Osteoblast (primary cell): ENCODE results near the gene HNRNPA3. TPM values are rescaled to one million over a fixed set of nuclear protein-coding genes. Genes with fewer than 3 reads are reported as not detected.
A peak's percentile ranks its signal among the peaks of the same experiment; 100 is the strongest.
"Not testable (repeated sequence)": the region's sequence is repeated elsewhere in the genome, so short reads cannot be mapped to it uniquely, and the experiment has no call there.

Experiments used
- DNase-seq: peaks from one replicate; pipeline ENCODE4 v3.0.0; 2011; ENCODE audit warnings: low spot score, mixed read lengths; ENCODE audit not compliant: insufficient read length; ENCODE audit errors: missing footprints
- H2AFZ ChIP-seq: 2 replicates; pipeline ENCODE4 v1.6.0; 2011; ENCODE audit warnings: mild to moderate bottlenecking, low read length
- H3K27ac ChIP-seq: 2 replicates; pipeline ENCODE4 v1.5.1; 2011; ENCODE audit warnings: mild to moderate bottlenecking, low read depth, low read length, moderate library complexity
- H3K27me3 ChIP-seq: 2 replicates; pipeline ENCODE4 v1.6.0; 2012; ENCODE audit warnings: mild to moderate bottlenecking, control low read depth, inconsistent platforms, low read length, moderate library complexity; ENCODE audit not compliant: insufficient read depth
- H3K36me3 ChIP-seq: 2 replicates; pipeline ENCODE4 v1.5.1; 2011; ENCODE audit warnings: mild to moderate bottlenecking, low read length, control low read depth, moderate library complexity; ENCODE audit not compliant: insufficient read depth
- H3K4me1 ChIP-seq: 2 replicates; pipeline ENCODE4 v1.5.1; 2011; ENCODE audit warnings: mild to moderate bottlenecking, low read length, control low read depth, moderate library complexity; ENCODE audit not compliant: insufficient read depth
- H3K4me2 ChIP-seq: 2 replicates; pipeline ENCODE4 v1.6.0; 2011; ENCODE audit warnings: mild to moderate bottlenecking, low read length; ENCODE audit not compliant: insufficient read depth
- H3K4me3 ChIP-seq: fragments of 200-600 bp; sonication (generic); 3 replicates; pipeline ENCODE4 v1.5.1; 2012; ENCODE audit warnings: mild to moderate bottlenecking, low read length, inconsistent platforms; ENCODE audit not compliant: insufficient read depth
- H3K79me2 ChIP-seq: 2 replicates; pipeline ENCODE4 v1.6.0; 2012; ENCODE audit warnings: mild to moderate bottlenecking, low read length, control low read depth, inconsistent platforms; ENCODE audit not compliant: insufficient read depth
- H3K9me3 ChIP-seq: 2 replicates; pipeline ENCODE4 v1.5.1; 2011; ENCODE audit warnings: low read depth, low read length, control low read depth
- H4K20me1 ChIP-seq: 2 replicates; pipeline ENCODE4 v1.6.0; 2012; ENCODE audit warnings: mild to moderate bottlenecking, low read length, control low read depth; ENCODE audit not compliant: insufficient read depth
- CTCF ChIP-seq: IDR thresholded peaks from 2 replicates; pipeline ENCODE4 v1.5.1; 2011; ENCODE audit warnings: mild to moderate bottlenecking, low read depth, low read length, moderate library complexity; ENCODE audit errors: extremely low read depth
- total RNA-seq: library from RNA; depleted of rRNA; stranded (reverse); fragments of >200 nt; gene quantifications from 2 replicates; pipeline ENCODE4 v1.2.3, GENCODE V29; 2012

The HNRNPA3 gene
- total RNA-seq, 1 donor, result 21.4 TPM

GRCh38 chr2:177265824-177266817, 53.5 kb downstream of the HNRNPA3 start:
- H3K27ac ChIP-seq, result peak overlapping the region; percentile 93
- H3K79me2 ChIP-seq, result peaks cover 26% of the 10 kb centered on the region
- TF ChIP-seq CTCF, result no peak
- H3K9me3 ChIP-seq, result no peaks in the 10 kb centered on the region
- H4K20me1 ChIP-seq, result peaks cover 9% of the 10 kb centered on the region
- H3K4me2 ChIP-seq, result peak overlapping the region; percentile 96
- no peaks in the 10 kb centered on the region for H3K27me3 ChIP-seq
- H3K4me3 ChIP-seq, result no peak overlapping the region
- DNase-seq, result peak; percentile 69
- no peak overlapping the region for H2AFZ ChIP-seq
- peaks cover 26% of the 10 kb centered on the region for H3K4me1 ChIP-seq
- H3K36me3 ChIP-seq, result no peaks in the 10 kb centered on the region

- not testable (repeated sequence) for H3K27ac ChIP-seq, H2AFZ ChIP-seq, H3K4me2 ChIP-seq, DNase-seq, H3K36me3 ChIP-seq, H4K20me1 ChIP-seq, H3K27me3 ChIP-seq, H3K4me3 ChIP-seq, H3K9me3 ChIP-seq
- H3K4me1 ChIP-seq, result peaks cover 18% of the 10 kb centered on the region
- H3K79me2 ChIP-seq, result peaks cover 18% of the 10 kb centered on the region
Observed at GRCh38 chr2:177266955-177267354, 54.4 kb downstream of the HNRNPA3 start.

GRCh38 chr2:177268187-177268871, 55.7 kb downstream of the HNRNPA3 start:
- no peak for TF ChIP-seq CTCF
- Histone ChIP-seq H3K79me2 (peaks cover 4% of the 10 kb centered on the region), H3K27me3 (no peaks in the 10 kb centered on the region), H2AFZ (no peak overlapping the region), H3K36me3 (no peaks in the 10 kb centered on the region), H4K20me1 (no peaks in the 10 kb centered on the region), H3K27ac (no peak overlapping the region), H3K9me3 (no peaks in the 10 kb centered on the region), H3K4me2 (no peak overlapping the region), H3K4me1 (peaks cover 26% of the 10 kb centered on the region), H3K4me3 (no peak overlapping the region)
- DNase-seq, result no peak

- Histone ChIP-seq H3K4me1 (peaks cover 32% of the 10 kb centered on the region), H3K36me3 (no peaks in the 10 kb centered on the region), H3K9me3 (no peaks in the 10 kb centered on the region), H4K20me1 (no peaks in the 10 kb centered on the region), H3K79me2 (peaks cover under 1% of the 10 kb centered on the region), H3K4me2 (no peak overlapping the region), H2AFZ (no peak overlapping the region), H3K4me3 (no peak overlapping the region), H3K27ac (no peak overlapping the region), H3K27me3 (no peaks in the 10 kb centered on the region)
- no peak for DNase-seq
- TF ChIP-seq CTCF, result no peak
Observed at GRCh38 chr2:177268901-177269300, 56.3 kb downstream of the HNRNPA3 start.
